ENCODE results near the gene CCNB2. TPM values are rescaled to one million over a fixed set of nuclear protein-coding genes. Genes with fewer than 3 reads are reported as not detected.

The CCNB2 gene
- polyA plus RNA-seq, 1 donor = 20.7 TPM

GRCh38 chr15:59148153-59148833 is 43.3 kb downstream of the CCNB2 start:
- Histone ChIP-seq H3K27me3 (ENCODE audit: control insufficient read depth, insufficient read depth, low read length) (no peaks in the 10 kb centered on the region), H3K4me3 (ENCODE audit: low read length) (no peak overlapping the region), H3K9me3 (ENCODE audit: control insufficient read depth, low read depth, low read length) (no peaks in the 10 kb centered on the region), H3K4me1 (ENCODE audit: control insufficient read depth, insufficient read depth, low read length) (no peaks in the 10 kb centered on the region), H3K36me3 (ENCODE audit: control insufficient read depth, insufficient read depth, low read length) (peaks cover 59% of the 10 kb centered on the region), H3K27ac (ENCODE audit: low read length) (no peak overlapping the region)
- DNase-seq = no peak
- WGBS (ENCODE audit: insufficient coverage, low lambda C conversion rate) = no CpG with 5 or more reads among the region's 2 CpGs

GRCh38 chr15:59150185-59150584 is 45.2 kb downstream of the CCNB2 start:
- H3K36me3 ChIP-seq (ENCODE audit: control insufficient read depth, insufficient read depth, low read length) = peaks cover 66% of the 10 kb centered on the region
- H3K9me3 ChIP-seq (ENCODE audit: control insufficient read depth, low read depth, low read length) = no peaks in the 10 kb centered on the region
- DNase-seq = no peak
- no peak overlapping the region for H3K4me3 ChIP-seq (ENCODE audit: low read length)
- 100% methylated on average over 1 of the region's 2 CpGs for WGBS (ENCODE audit: insufficient coverage, low lambda C conversion rate)
- H3K27ac ChIP-seq (ENCODE audit: low read length) = no peak overlapping the region
- H3K27me3 ChIP-seq (ENCODE audit: control insufficient read depth, insufficient read depth, low read length) = no peaks in the 10 kb centered on the region
- no peaks in the 10 kb centered on the region for H3K4me1 ChIP-seq (ENCODE audit: control insufficient read depth, insufficient read depth, low read length)

- 100% methylated on average over 1 of the region's 6 CpGs for whole genome bisulfite sequencing (ENCODE audit: insufficient coverage, low lambda C conversion rate)
- Histone ChIP-seq H3K4me1 (ENCODE audit: control insufficient read depth, insufficient read depth, low read length) (no peaks in the 10 kb centered on the region), H3K9me3 (ENCODE audit: control insufficient read depth, low read depth, low read length) (no peaks in the 10 kb centered on the region), H3K4me3 (ENCODE audit: low read length) (no peak overlapping the region), H3K27me3 (ENCODE audit: control insufficient read depth, insufficient read depth, low read length) (no peaks in the 10 kb centered on the region), H3K27ac (ENCODE audit: low read length) (no peak overlapping the region), H3K36me3 (ENCODE audit: control insufficient read depth, insufficient read depth, low read length) (peaks cover 69% of the 10 kb centered on the region)
- no peak for DNase-seq
These were observed 47.9 kb downstream of the CCNB2 start for GRCh38 chr15:59152694-59153450.

GRCh38 chr15:59153466-59153865 is 48.5 kb downstream of the CCNB2 start:
- no peak overlapping the region for H3K27ac ChIP-seq (ENCODE audit: low read length)
- no CpG with 5 or more reads among the region's 8 CpGs for WGBS (ENCODE audit: insufficient coverage, low lambda C conversion rate)
- no peak overlapping the region for H3K4me3 ChIP-seq (ENCODE audit: low read length)
- H3K36me3 ChIP-seq (ENCODE audit: control insufficient read depth, insufficient read depth, low read length) = peaks cover 75% of the 10 kb centered on the region
- no peaks in the 10 kb centered on the region for H3K9me3 ChIP-seq (ENCODE audit: control insufficient read depth, low read depth, low read length)
- no peak for DNase-seq
- H3K4me1 ChIP-seq (ENCODE audit: control insufficient read depth, insufficient read depth, low read length) = no peaks in the 10 kb centered on the region
- H3K27me3 ChIP-seq (ENCODE audit: control insufficient read depth, insufficient read depth, low read length) = no peaks in the 10 kb centered on the region

GRCh38 chr15:59154243-59154642 is 49.3 kb downstream of the CCNB2 start:
- DNase-seq = no peak
- Histone ChIP-seq H3K9me3 (ENCODE audit: control insufficient read depth, low read depth, low read length) (no peaks in the 10 kb centered on the region), H3K27me3 (ENCODE audit: control insufficient read depth, insufficient read depth, low read length) (no peaks in the 10 kb centered on the region), H3K4me3 (ENCODE audit: low read length) (no peak overlapping the region), H3K27ac (ENCODE audit: low read length) (no peak overlapping the region), H3K36me3 (ENCODE audit: control insufficient read depth, insufficient read depth, low read length) (peaks cover 78% of the 10 kb centered on the region), H3K4me1 (ENCODE audit: control insufficient read depth, insufficient read depth, low read length) (no peaks in the 10 kb centered on the region)
- WGBS (ENCODE audit: insufficient coverage, low lambda C conversion rate) = no CpG with 5 or more reads among the region's 8 CpGs

GRCh38 chr15:59155431-59155830 is 50.5 kb downstream of the CCNB2 start:
- H3K36me3 ChIP-seq (ENCODE audit: control insufficient read depth, insufficient read depth, low read length) = peaks cover 79% of the 10 kb centered on the region
- WGBS (ENCODE audit: insufficient coverage, low lambda C conversion rate) = no CpG with 5 or more reads among the region's 4 CpGs

GRCh38 chr15:59157396-59157795 is 52.5 kb downstream of the CCNB2 start:
- Histone ChIP-seq H3K27ac (ENCODE audit: low read length) (no peak overlapping the region), H3K36me3 (ENCODE audit: control insufficient read depth, insufficient read depth, low read length) (peaks cover 86% of the 10 kb centered on the region)

More at GRCh38 chr15:59155431-59155830, 50.5 kb downstream of the CCNB2 start:
- Histone ChIP-seq H3K9me3 (ENCODE audit: control insufficient read depth, low read depth, low read length) (no peaks in the 10 kb centered on the region), H3K27me3 (ENCODE audit: control insufficient read depth, insufficient read depth, low read length) (no peaks in the 10 kb centered on the region), H3K27ac (ENCODE audit: low read length) (no peak overlapping the region), H3K4me3 (ENCODE audit: low read length) (no peak overlapping the region), H3K4me1 (ENCODE audit: control insufficient read depth, insufficient read depth, low read length) (no peaks in the 10 kb centered on the region)
- no peak for DNase-seq

GRCh38 chr15:59157840-59158700 is 53.1 kb downstream of the CCNB2 start:
- DNase-seq = no peak
- Histone ChIP-seq H3K27ac (ENCODE audit: low read length) (no peak overlapping the region), H3K36me3 (ENCODE audit: control insufficient read depth, insufficient read depth, low read length) (peaks cover 85% of the 10 kb centered on the region), H3K4me3 (ENCODE audit: low read length) (no peak overlapping the region), H3K27me3 (ENCODE audit: control insufficient read depth, insufficient read depth, low read length) (no peaks in the 10 kb centered on the region), H3K9me3 (ENCODE audit: control insufficient read depth, low read depth, low read length) (no peaks in the 10 kb centered on the region), H3K4me1 (ENCODE audit: control insufficient read depth, insufficient read depth, low read length) (peaks cover 3% of the 10 kb centered on the region)
- 100% methylated on average over 2 of the region's 9 CpGs for WGBS (ENCODE audit: insufficient coverage, low lambda C conversion rate)

More at GRCh38 chr15:59157396-59157795, 52.5 kb downstream of the CCNB2 start:
- H3K4me3 ChIP-seq (ENCODE audit: low read length) = no peak overlapping the region
- H3K4me1 ChIP-seq (ENCODE audit: control insufficient read depth, insufficient read depth, low read length) = no peaks in the 10 kb centered on the region
- H3K27me3 ChIP-seq (ENCODE audit: control insufficient read depth, insufficient read depth, low read length) = no peaks in the 10 kb centered on the region
- no peak for DNase-seq
- H3K9me3 ChIP-seq (ENCODE audit: control insufficient read depth, low read depth, low read length) = no peaks in the 10 kb centered on the region
- WGBS (ENCODE audit: insufficient coverage, low lambda C conversion rate) = 67% methylated on average over 2 of the region's 5 CpGs

- H3K36me3 ChIP-seq (ENCODE audit: control insufficient read depth, insufficient read depth, low read length) = peaks cover 79% of the 10 kb centered on the region
- no peak overlapping the region for H3K4me3 ChIP-seq (ENCODE audit: low read length)
- WGBS (ENCODE audit: insufficient coverage, low lambda C conversion rate) = no CpG with 5 or more reads among the region's 7 CpGs
- H3K27ac ChIP-seq (ENCODE audit: low read length) = no peak overlapping the region
- H3K27me3 ChIP-seq (ENCODE audit: control insufficient read depth, insufficient read depth, low read length) = no peaks in the 10 kb centered on the region
- H3K9me3 ChIP-seq (ENCODE audit: control insufficient read depth, low read depth, low read length) = no peaks in the 10 kb centered on the region
- peaks cover 6% of the 10 kb centered on the region for H3K4me1 ChIP-seq (ENCODE audit: control insufficient read depth, insufficient read depth, low read length)
- DNase-seq = no peak
These were observed 53.7 kb downstream of the CCNB2 start for GRCh38 chr15:59158701-59159034.

GRCh38 chr15:59159210-59159609 is 54.3 kb downstream of the CCNB2 start:
- Histone ChIP-seq H3K27me3 (ENCODE audit: control insufficient read depth, insufficient read depth, low read length) (no peaks in the 10 kb centered on the region), H3K27ac (ENCODE audit: low read length) (no peak overlapping the region), H3K36me3 (ENCODE audit: control insufficient read depth, insufficient read depth, low read length) (peaks cover 74% of the 10 kb centered on the region), H3K4me3 (ENCODE audit: low read length) (no peak overlapping the region), H3K4me1 (ENCODE audit: control insufficient read depth, insufficient read depth, low read length) (peaks cover 9% of the 10 kb centered on the region), H3K9me3 (ENCODE audit: control insufficient read depth, low read depth, low read length) (no peaks in the 10 kb centered on the region)
- DNase-seq = no peak
- no CpG with 5 or more reads among the region's 9 CpGs for WGBS (ENCODE audit: insufficient coverage, low lambda C conversion rate)
